TTC549 (cell line): ENCODE data around the gene FSTL4.

Experiments used
- FAIRE-seq: peaks from 2 replicates; lab custom pipeline; 2012; peaks lifted over from hg19 to GRCh38; lab: Jason Lieb, UNC

Gene FSTL4

DNA sequence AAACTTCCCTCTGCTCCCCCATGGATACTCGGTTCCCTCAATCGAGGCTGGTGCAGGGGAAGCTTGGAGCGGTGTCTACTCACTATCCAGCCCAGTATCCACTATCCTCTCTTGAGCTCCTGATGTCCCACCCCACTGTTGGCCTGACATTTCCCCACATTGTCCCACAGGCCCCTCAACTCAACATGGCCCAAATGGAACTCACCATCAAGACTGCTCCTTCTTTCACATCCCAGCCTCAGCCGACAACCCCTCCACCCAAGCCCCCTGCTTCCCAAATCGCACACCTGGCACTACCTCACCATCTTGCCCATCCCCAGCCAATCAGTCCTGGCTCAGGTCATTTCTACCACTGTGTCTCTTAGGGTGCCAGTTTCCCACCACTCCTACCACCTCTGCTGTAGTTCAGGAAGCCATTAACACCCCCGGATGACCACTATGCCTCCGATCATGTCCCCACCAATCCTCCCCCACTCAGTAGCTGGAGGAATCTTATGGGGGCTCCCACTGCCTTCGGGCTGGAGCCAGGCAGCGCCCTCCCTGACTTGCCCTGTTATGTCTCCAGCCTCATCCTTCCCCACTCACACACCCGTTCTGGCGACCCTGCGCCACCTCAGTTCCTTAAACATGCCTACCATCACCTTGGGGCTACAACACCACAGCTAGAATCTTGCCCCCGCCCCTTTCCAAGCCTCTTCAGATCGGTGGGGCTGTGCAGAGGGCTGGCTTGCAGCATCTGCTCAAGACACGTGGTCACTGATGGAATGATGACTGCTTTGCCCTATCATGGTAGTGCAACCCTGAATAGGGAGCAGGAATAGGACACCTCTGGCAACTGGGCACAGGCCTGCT, 273.6 kb downstream of the FSTL4 start:
- no peak for FAIRE-seq

DNA sequence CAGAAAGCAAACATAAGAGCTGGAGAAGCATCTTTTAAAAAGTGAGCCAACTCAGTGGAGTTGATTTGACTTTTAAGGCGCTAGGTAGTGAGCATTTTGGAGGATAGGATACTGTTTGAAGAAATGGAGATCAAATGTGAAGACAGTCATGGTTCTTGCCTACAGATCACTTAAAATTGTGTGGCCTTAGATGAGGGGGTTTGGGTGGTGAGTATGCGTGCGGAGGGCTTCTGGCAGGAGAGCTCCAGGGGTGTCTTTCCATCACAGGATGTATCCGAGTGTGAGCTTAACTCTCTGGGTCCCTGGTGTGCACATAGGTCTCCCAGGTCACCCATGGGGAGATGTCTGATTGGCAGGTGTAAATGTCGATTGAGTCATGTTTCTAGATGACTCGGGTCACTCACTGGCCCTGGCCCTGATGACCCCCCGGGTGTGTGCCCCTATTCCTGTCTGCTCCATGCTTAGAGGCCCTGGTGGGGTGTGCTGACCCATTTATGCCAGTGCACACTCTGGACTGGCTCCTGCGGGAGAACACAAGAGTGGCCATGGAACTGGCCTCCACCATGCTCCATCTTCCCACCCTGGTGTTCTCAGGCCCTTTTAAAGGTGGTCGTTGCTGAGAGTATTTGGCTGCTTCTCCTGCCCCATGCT, 274.4 kb downstream of the FSTL4 start:
- FAIRE-seq, result no peak

DNA sequence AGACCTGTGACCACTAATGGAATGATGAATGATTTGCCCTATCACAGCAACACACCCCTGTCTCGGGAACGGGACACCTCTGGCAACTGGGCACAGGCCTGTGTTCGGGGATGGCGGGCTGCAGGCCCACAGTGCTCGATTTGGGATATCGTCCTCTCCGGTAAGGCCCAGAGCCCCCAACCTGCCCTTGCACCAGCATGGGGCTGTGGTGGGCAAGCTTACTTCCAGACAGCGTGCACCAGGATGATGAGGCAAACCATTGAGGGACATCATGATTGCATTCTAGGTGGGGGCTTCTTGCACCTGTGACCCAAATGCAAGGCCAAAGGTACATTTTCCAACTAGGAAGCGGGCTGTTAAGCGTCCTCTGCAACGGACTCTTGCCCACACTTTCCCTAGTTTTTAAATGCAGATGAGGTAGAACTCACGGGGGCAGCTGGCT, 275.4 kb downstream of the FSTL4 start:
- FAIRE-seq, result no peak

- no peak for FAIRE-seq
These were observed 276.0 kb downstream of the FSTL4 start for GRCh38 chr5:133336121-133336968.

- FAIRE-seq, result no peak
These were observed 277.3 kb downstream of the FSTL4 start for GRCh38 chr5:133334796-133335639.

DNA sequence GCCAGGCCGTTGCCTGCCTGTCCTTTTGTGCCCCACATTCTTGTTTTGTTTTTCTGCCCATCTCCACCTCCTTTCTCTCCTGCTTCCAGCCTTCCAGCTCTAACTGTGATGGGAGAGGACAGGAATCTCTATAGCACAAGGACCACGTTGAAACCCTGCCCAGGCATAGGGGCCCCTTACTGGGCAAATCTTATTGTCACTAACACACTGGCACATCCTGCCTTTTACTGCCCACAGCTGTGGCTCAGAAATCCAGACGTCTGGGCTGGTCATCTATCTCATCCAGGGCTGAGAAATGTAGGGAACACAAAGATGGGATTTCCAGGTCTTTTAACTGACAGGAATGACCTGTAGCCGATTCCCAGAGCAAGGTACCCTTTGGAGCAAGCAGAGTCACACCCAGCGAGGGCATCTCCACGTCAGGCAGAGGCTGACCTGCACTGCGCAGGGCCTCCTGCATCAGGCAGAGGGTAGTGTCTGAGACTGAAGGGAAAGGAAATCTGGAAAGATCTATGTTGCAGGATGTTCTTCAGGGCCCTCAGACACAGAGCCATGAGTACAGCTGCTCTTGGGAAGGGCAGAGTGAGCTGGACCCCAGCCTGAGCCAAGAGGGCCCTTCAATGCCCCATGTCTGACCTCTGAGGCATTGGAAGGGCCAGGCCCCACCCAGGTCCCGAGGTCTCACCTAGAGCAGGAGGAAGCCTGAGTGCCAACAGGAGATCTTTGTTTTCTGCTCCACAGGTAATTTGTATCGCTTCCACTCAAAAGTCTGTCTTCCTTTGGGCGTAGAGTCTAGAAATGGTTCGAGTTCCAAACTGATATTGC, 278.8 kb downstream of the FSTL4 start:
- FAIRE-seq, result no peak

DNA sequence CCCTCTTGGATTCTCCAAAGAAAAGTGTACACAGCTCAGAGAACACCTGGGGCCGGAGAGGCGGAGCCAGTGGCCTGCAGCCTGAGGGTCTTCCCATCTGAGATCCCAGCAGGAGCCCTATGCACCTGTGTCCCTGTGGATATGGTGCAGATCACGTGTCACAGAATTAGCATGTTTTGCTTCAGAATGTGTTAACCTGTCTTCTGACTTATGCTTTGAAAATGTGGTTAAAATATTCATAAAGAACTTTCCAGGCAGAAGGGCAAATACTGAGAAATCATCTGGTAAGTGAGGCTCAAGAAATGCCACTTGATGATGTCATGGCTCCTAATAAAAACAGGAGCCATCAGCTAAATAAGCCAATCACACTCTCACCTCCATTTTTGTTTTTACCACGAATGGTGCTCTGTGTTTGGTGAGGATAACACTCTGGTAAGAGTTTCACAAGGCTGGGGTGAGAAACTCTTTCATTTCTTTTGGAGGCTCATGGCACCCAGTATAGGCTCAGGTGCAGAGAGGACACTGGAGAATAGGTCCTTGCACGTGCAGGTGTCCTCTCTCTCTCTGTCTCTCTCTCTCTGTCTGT, 279.8 kb downstream of the FSTL4 start:
- no peak for FAIRE-seq

GRCh38 chr5:133331941-133332340, 280.4 kb downstream of the FSTL4 start:
- no peak for FAIRE-seq

GRCh38 chr5:133330956-133331355, 281.4 kb downstream of the FSTL4 start:
- FAIRE-seq, result no peak

DNA sequence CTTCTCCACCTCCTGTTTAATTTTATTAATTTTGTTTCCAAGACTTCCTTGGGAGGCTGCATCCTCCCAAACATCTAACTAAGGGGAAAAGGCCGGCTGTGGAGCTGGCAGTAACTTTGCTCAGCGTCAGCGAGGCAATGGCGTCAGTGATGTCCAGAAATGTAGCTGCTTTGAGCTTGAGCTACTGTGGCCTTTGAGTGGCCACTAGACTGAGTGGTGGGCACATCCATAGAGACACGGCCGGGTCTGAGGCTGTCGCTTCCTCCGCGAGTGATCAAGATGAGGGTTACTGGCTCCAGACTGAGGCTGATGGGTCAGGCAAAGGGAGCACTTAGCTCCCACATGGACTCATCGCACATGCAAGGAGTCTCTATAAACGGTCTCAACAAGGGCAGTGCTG, 283.5 kb downstream of the FSTL4 start:
- no peak for FAIRE-seq

DNA sequence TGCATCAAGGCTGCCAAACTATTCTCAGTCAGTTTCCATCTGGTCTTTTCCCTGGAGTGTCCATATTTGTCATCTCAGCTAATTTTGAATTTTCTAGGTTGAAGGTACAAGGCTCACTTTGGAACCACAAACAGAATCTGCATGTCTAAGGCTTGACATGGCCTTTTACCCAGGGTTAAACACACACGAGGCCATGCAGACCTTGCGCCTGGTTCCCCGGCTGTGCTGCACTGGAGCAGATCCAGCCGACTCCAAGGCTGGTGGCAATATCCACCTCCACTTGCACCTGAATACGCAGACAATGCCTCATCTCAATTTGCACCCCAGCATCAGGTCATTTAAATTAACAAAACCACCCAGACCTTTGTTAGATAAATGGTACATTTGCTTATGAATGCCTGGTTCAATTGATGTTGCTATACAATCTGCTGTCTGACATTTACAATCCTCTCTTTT, 284.4 kb downstream of the FSTL4 start:
- no peak for FAIRE-seq

DNA sequence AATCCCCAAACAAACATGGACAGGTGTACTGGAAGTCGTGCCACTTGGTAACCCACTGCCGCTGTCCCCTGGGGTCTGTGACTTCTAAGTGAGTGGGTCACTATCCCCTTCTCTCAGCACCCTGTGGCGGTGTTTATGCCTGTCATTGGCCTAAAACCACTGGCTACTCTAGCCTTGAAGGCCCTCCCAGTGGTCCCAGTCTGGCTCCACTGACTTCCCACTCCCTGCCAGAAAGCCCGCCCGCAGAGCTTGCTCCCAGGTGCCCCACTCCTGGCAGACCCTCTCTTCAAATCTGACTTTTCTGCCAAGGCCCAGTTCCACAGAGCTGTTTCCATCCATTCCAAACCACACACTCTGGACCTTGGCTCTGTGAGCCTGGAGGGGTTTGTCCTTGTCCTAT, 286.0 kb downstream of the FSTL4 start:
- FAIRE-seq, result no peak

- FAIRE-seq, result no peak
These were observed 286.5 kb downstream of the FSTL4 start for GRCh38 chr5:133325864-133326263.

DNA sequence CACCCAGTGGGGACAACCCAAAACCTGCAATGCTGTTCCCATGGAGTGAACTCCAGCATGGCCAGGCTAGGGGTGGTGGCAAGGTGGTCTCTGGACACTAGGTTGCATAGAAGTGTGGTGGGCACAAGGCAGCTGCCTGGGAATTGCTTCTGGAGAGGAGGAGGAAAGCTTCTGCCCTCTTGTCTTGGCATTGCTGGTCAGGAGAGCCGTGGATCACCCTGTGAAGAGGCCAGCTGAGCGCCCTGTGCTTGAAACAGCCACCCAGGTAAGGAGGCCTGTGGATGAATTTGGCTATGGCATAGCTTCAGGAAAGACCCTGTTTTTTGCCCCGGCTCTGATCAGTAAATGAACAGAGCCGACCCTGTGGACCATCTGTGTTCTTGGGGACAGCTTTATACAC, 287.4 kb downstream of the FSTL4 start:
- no peak for FAIRE-seq

GRCh38 chr5:133323494-133324457, 288.6 kb downstream of the FSTL4 start:
- FAIRE-seq, result no peak

DNA sequence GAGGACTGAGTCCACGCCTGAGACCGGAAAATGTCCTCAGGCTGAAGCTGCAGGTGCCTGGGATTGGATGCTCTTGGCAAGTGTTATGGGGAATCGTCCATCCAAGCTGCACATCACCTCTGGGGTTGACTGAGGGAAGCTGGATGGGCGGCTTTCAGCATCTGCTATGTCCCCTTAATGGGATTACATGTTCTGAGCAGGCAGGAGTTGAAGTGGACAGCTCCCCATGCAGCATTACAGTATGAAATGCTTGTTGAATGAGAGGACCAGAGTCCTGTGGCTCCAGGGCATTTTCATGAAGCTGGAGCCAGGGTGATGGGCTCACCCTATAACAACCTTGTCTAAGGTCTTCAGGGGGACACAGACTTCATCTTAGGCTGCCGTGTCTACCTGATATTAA, 289.6 kb downstream of the FSTL4 start:
- FAIRE-seq, result no peak

- no peak for FAIRE-seq
These were observed 290.4 kb downstream of the FSTL4 start for GRCh38 chr5:133321833-133322420.

DNA sequence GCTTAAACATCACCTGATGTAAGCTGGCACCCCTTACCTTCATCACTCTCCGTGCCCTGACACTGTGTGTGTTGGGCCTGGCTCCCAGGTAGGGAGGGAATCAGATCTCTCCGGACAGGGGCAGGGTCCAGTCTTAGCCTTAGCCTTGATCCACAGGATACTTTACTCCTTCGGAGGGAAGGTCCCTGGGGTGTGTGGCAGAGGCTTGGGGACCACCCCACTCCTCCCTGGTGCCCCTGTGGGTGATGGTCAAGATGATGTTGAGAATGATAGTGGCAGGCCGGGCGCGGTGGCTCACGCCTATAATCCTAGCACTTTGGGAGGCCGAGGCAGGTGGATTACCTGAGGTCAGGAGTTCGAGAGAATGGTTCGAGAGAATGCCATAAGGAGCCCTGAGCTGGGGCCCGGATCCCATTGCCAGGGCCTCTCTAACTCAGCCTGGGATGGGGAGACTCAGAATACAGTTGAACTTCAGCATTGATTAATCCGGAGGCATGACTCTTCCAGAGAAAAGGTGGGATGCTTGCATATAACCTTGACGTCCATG, 291.0 kb downstream of the FSTL4 start:
- FAIRE-seq, result no peak
